GM18517 (cell line): ENCODE data around the gene TMEM61.
"Not testable (repeated sequence)": the region's sequence is repeated elsewhere in the genome, so short reads cannot be mapped to it uniquely, and the experiment has no call there.

Experiments used
- ATAC-seq: cut with Tn5 transposase; IDR thresholded peaks from one replicate; pipeline ENCODE4 v1.9.1; 2021; ENCODE audit warnings: mild to moderate bottlenecking, moderate library complexity; ENCODE audit not compliant: unreplicated experiment

The TMEM61 gene

GRCh38 chr1:54980528-54981241 lies at the start of gene TMEM61:
TMEM61 (plus strand) TSS chr1:54980628; CDS start chr1:54981066, 438 bp downstream.
- no peak for ATAC-seq

GRCh38 chr1:54931275-54931840 lies 49.1 kb upstream of the TMEM61 start:
- no peak for ATAC-seq

- not testable (repeated sequence) for ATAC-seq
Measured at GRCh38 chr1:54934081-54934480, 46.3 kb upstream of the TMEM61 start.

GRCh38 chr1:54934869-54935268 lies 45.6 kb upstream of the TMEM61 start:
- ATAC-seq = no peak

GRCh38 chr1:54936791-54937190 lies 43.6 kb upstream of the TMEM61 start:
- no peak for ATAC-seq

GRCh38 chr1:54937469-54937868 lies 43.0 kb upstream of the TMEM61 start:
- no peak for ATAC-seq

- not testable (repeated sequence) for ATAC-seq
Measured at GRCh38 chr1:54938955-54939354, 41.5 kb upstream of the TMEM61 start.

- ATAC-seq = no peak
Measured at GRCh38 chr1:54940042-54940441, 40.4 kb upstream of the TMEM61 start.

GRCh38 chr1:54942976-54943375 lies 37.5 kb upstream of the TMEM61 start:
- ATAC-seq = no peak

GRCh38 chr1:54944610-54945392 lies 35.6 kb upstream of the TMEM61 start:
- ATAC-seq = no peak

GRCh38 chr1:54945393-54945936 lies 35.0 kb upstream of the TMEM61 start:
- ATAC-seq = no peak

- no peak for ATAC-seq
Measured at GRCh38 chr1:54947540-54947939, 32.9 kb upstream of the TMEM61 start.

GRCh38 chr1:54949053-54949452 lies 31.4 kb upstream of the TMEM61 start:
- no peak for ATAC-seq

GRCh38 chr1:54950006-54950368 lies 30.4 kb upstream of the TMEM61 start:
- ATAC-seq = no peak

GRCh38 chr1:54950369-54951163 lies 29.9 kb upstream of the TMEM61 start:
- no peak for ATAC-seq

GRCh38 chr1:54951810-54952226 lies 28.6 kb upstream of the TMEM61 start:
- no peak for ATAC-seq

GRCh38 chr1:54952950-54953718 lies 27.3 kb upstream of the TMEM61 start:
- ATAC-seq = no peak

- no peak for ATAC-seq
Measured at GRCh38 chr1:54953846-54954245, 26.6 kb upstream of the TMEM61 start.

GRCh38 chr1:54955359-54955758 lies 25.1 kb upstream of the TMEM61 start:
- ATAC-seq = no peak

GRCh38 chr1:54956726-54957125 lies 23.7 kb upstream of the TMEM61 start:
- ATAC-seq = no peak
